IPS-18c (cell line): ENCODE results near the gene NME4.
"Not testable (repeated sequence)": the region's sequence is repeated elsewhere in the genome, so short reads cannot be mapped to it uniquely, and the experiment has no call there.

Experiments
- H3K4me3 ChIP-seq: 2 replicates; pipeline ENCODE4 v1.7.0; 2013; ENCODE audit warnings: low read depth, mild to moderate bottlenecking, low read length, moderate library complexity; ENCODE audit not compliant: insufficient read depth
- H3K9me3 ChIP-seq: one replicate; pipeline ENCODE4 v1.6.1; 2013; ENCODE audit warnings: mild to moderate bottlenecking, low read length, moderate library complexity; ENCODE audit not compliant: control insufficient read depth, insufficient read depth

Gene NME4

DNA sequence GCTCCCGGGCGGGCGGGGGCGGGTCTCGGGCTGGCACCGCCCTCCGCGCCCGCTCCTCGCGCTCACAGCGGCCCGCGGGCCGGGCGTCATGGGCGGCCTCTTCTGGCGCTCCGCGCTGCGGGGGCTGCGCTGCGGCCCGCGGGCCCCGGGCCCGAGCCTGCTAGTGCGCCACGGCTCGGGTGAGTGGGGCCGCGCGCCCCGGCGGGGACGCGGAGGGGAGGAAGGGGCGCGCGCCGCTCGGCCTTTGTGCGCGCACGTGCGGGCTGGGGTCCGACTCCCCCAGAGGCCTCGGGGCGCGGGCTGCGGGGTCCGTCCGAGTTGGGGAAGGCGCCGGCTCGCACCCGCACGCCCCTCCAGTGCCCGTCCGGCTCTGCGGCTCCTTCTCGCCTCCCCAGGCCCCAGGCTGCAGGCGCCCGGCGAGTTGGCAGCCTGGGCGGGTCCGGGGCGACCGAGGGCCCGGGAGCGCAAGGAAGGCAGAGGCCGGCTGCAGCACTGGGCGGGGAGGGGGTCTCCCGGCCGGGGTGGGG lies at the start of gene NME4:
Gene NME4, plus strand, starts transcription at position 65 of the 527 bp plus-strand sequence. Its CDS starts 24 bp downstream, at position 89.
- H3K9me3 ChIP-seq = peaks cover 2% of the 10 kb centered on the region

DNA sequence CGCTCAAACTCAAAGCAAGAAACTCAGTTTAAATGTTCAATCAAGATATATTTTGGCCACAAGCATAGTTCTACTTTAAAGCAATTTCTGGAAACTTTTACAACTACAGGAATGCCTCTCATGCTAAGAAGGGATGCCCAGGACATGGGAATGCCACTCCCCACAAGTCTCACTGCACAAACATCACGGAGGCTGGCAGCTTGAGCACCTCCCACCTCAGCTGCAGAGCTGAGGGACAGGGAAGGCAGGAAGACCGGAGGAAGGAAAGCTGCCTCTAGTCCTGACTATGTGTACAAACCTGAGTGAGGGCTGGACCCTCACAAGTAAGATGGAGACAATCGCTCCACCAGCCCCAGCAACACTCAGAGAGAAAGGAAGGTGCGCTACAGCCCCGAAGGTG lies 49.8 kb upstream of the NME4 start:
- Histone ChIP-seq H3K9me3 (peaks cover 2% of the 10 kb centered on the region), H3K4me3 (no peak overlapping the region)

More for the DNA sequence above, at the start of gene NME4:
- H3K4me3 ChIP-seq = peak within 1 kb of the TSS; percentile 71

DNA sequence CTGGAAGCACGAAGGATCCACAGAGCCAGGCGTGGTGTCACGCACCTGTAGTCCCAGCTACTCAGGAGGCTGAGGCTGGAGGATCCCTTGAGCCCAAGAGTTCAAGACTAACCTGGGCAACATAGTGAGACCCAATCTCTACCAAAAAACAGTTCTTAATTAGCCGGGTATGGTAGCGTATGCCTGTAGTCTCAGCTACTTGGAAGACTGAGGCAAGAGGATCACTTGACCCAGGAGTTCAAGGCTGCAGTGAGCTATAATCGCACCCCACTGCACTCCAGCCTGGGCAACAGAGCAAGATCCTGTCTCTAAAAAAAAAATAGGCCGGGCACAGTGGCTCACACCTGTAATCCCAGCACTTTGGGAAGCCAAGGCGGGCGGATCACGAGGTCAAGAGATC lies 48.5 kb upstream of the NME4 start:
- not testable (repeated sequence) for H3K4me3 ChIP-seq, H3K9me3 ChIP-seq

DNA sequence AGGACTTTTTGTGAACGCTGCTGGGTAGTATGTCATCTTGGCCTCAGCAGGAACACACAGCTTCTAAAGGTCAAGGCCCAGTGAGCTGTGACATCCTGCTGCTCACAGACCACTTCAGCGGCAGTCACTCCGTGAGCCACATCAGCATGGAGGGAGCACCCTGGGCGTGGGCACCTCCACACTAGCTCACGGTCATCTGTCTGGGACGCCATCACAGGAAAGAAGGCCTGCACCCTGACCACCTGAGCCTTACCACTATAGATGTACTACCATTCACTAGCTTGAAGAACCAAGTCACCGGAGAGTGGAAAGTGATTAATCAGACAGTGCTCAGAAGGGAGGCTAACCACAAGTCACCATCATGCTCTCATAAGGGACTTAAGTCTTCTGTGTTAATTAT lies 47.8 kb upstream of the NME4 start:
- Histone ChIP-seq H3K9me3 (no peaks in the 10 kb centered on the region), H3K4me3 (no peak overlapping the region)

DNA sequence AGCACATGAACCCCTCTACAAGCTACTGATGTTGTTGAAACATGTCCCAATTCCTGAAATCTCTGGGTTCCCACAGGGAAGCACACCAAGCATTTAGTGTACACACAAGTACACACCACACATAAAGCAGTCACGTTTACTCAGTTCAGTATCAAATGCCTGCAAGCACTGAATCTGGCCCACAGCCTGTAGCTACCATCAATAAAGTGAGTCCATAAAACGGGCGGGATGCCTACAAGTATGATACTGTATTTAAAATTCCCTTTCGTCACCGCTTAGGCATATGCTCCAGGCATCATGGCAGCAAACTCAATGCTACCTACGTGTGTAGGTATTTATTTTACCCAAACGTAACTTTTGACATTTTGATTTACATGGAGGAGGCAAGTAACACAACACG lies 46.8 kb upstream of the NME4 start:
- Histone ChIP-seq H3K4me3 (no peak overlapping the region), H3K9me3 (no peaks in the 10 kb centered on the region)

GRCh38 chr16:351804-352520 lies 45.0 kb upstream of the NME4 start:
- H3K9me3 ChIP-seq = no peaks in the 10 kb centered on the region
- H3K4me3 ChIP-seq = peak overlapping the region; percentile 69

GRCh38 chr16:352547-353403 lies 44.2 kb upstream of the NME4 start, which contains the start of gene AXIN1:
Gene AXIN1, minus strand, starts transcription at chr16:352723. Its CDS starts 5,698 bp downstream, at chr16:347025.
- Histone ChIP-seq H3K9me3 (no peaks in the 10 kb centered on the region), H3K4me3 (peak within 1 kb of the TSS; percentile 69)

GRCh38 chr16:353404-354290 lies 43.4 kb upstream of the NME4 start:
- Histone ChIP-seq H3K4me3 (peak overlapping the region; percentile 57), H3K9me3 (no peaks in the 10 kb centered on the region)

GRCh38 chr16:354291-354881 lies 42.6 kb upstream of the NME4 start:
- Histone ChIP-seq H3K9me3 (no peaks in the 10 kb centered on the region), H3K4me3 (no peak overlapping the region)

DNA sequence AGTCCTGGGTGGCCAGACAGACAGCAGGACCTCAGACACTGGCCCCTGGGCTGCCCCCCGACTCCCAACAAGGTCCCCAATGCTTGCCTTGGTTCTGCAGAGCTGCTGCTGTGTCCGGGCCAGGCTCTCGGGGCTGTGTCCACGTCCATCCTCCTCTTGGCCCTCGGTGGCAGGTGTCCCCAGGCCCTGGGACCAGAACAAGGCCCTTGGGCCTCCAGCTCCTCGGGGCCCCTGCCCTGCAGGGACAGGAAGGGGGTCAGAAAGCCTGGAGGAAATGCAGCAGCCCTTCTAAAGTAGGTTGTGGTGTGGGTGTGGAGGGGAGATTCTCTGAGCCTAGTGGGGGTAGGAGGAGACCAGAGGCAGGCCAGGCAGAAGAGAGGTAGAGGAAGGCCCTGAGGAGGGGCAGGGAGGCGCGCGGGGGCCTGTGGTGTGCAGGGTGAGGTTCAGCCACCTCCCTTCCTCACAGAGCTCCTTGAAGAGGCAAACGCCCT lies 42.0 kb upstream of the NME4 start:
- Histone ChIP-seq H3K4me3 (no peak overlapping the region), H3K9me3 (no peaks in the 10 kb centered on the region)

DNA sequence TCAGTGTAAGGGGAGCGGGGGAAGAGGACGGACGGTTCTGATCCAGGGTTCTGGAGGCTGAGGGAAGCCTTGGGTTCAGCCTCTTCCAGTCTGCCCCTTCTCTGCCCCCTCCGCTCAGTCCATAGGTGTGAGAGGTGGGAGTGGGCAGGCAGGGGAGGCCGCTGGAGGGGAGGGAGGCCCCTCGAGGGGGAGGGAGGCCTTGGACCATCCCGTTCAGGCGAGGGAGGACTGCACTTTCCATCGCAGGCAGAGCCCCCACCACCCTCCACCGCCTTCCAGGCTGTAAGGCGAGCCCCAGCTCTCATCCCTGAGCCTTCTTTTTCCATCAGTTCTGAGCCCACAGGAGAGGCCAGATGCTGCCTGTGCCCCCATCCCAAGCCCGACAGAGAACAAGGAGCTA lies 40.3 kb upstream of the NME4 start:
- Histone ChIP-seq H3K9me3 (no peaks in the 10 kb centered on the region), H3K4me3 (no peak overlapping the region)

GRCh38 chr16:359067-359763 lies 37.8 kb upstream of the NME4 start:
- Histone ChIP-seq H3K4me3 (no peak overlapping the region), H3K9me3 (no peaks in the 10 kb centered on the region)

DNA sequence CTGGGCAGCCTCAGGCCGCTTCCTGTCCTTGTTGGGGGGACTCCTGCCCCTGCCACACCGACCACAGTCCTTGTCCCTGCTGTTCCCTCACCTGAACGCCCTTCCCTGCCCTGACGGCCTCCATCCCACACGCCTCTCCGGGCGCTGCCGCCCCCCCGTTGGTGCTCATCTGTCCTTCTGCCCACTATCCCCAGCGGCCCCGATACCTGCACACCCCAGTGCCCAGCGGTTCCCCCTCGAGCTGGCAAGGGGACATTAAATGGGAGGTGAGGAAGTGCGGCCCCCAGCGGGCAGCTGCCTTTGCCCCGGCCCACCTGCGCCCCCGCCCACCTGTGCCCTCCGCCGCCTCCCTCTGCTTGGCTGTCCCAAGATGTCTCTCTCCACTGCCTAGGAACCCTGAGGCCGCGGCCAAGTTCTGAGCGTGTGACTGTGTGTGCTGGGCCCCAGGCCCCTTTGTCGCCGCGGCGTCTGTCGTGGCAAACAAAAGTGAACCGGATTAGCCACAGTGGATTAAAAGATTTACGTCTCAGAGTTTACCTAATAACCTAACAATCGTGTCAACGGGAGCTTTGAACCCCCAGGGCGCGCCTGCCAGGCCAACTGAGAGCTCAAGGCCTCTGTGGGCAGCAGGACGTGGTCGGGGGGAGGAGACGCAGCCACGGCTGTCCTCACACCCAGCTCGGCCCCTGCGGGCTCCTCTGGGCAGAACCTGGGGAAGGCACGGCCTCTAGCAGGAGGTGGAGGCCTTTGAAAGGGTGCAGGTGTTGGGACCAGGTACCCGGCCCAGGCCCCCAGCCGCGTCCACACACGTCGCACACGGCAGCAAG lies 36.9 kb upstream of the NME4 start:
- Histone ChIP-seq H3K9me3 (no peaks in the 10 kb centered on the region), H3K4me3 (no peak overlapping the region)

- no peak overlapping the region for H3K4me3 ChIP-seq
- H3K9me3 ChIP-seq = no peaks in the 10 kb centered on the region
These were observed 36.2 kb upstream of the NME4 start for GRCh38 chr16:360698-361336.

DNA sequence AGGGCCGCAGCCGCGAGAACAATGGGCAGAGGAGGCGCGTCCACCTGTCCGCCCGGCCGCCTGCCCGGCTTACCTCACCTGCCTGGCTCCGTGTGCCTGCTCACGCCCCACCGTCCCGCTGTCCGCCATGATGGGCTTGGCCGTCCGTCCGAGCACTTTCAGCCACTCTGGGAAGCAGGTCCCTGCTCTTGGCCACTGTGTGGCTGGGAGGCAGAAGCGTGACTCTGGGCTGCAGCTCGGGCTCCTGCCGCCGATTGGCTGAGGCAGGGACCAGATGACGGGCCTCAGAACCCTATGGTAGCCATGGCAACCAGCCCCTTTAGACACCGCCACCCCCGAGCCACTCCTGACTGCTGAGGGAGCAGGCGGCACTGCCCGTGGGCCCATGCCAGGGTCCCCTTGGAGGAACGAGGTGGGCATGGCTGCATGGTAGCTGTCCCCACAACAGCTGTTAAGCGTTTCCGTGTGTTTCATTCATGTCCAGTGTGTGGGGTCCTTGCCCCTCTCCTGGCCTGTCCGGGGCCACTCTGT lies 35.6 kb upstream of the NME4 start:
- Histone ChIP-seq H3K4me3 (no peak overlapping the region), H3K9me3 (no peaks in the 10 kb centered on the region)
